ENCODE results near the gene G6PD.
"Not testable (repeated sequence)": the region's sequence is repeated elsewhere in the genome, so short reads cannot be mapped to it uniquely, and the experiment has no call there.

The G6PD gene

DNA sequence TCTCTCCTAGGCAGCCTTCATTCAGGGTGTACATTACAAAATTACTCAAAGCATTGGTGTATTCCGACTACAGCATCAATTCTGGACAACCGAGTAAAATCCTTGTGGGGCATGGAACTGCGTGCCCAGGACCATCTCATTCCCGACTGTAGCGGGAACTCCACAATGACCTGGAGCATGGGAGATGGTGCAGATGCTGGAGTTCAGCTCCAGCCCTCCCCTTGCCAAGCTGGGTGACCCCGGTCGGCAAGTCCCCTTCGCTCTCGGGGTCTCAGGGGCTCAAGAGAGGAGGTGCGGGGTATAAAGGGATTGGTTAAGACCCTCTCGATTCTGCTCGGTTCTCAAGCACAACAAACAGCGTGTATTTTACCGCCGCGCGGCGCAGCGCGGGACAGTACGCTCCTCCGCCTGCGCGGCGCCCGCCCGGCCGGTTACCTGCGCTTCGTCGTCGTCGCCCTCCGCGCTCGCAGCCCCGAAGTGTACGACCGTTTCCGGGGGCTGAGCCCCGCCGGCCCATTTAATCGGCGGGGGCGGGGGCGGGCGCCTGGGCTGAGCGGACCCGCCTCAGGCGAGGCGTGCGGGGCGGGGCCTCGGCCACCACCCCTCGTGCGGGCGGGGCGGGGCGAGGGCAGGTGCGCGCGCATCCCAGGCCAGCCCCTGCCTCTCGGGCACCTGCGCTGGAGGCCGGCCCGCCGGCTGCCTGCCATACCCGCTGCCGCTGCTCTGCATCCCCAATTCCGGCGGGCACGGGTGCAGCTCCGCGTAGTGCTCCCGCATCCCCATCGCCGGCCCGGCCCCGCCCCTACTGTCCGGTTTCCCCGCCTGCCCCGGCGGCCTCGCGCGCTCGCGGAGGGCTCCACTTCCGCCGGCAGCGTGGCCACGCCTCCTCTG, at the start of gene G6PD:
G6PD (minus strand) TSS at position 493 of the 891 bp plus-strand sequence. CDS start 691 bp downstream, outside the sequence.
- DNase-seq = peak; percentile 82

DNA sequence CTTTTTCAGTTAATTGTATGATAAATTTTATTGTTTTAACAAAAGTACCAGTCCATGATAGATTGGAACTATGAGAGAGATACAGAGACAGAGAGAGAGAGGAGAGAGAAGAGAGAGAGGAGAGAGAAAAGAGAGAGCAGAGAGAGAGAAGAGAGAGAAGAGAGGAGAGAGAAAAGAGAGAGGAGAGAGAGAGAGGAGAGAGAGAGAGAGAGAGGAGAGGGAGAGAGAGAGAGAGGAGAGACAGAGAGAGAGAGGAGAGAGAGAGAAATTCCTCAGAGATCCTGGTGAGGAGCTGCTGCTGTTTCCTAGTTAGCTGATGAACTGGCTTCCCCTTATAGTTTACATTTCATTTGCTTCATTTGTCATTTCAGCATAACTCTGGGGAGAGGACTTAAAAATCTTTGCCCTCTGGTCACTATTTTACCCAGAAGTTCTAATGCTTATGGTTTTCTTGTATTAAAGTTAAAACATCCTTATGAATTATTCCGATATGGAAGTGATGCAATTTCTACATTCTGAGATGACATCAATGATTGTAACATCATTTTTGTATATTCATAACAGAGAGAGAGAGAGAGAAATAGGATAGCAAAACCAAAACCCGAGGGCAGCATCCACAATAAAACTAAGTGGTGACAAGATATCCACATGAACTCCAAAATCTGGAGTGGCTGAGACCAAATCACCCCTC, 49.1 kb upstream of the G6PD start:
- DNase-seq = no peak

DNA sequence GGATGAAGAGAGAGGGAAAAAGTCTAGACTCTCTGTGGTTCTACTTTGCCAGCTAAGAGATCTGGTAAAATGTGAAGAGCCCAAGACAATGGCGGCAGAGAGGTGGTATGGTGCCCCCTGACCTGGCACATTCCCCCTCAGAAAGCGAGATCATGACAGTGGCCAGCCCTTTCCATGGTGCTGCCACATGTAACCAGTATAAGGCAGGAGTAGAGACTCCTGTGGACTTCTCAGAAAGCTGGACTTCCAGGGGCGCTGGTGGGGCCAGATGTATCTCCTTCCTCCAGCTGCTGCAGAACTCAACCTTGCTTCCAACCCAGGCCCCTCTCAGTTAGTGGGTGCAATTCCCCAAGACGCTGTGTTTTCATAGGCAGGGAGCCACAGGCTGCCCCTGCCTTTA, 47.8 kb upstream of the G6PD start:
- DNase-seq = no peak

DNA sequence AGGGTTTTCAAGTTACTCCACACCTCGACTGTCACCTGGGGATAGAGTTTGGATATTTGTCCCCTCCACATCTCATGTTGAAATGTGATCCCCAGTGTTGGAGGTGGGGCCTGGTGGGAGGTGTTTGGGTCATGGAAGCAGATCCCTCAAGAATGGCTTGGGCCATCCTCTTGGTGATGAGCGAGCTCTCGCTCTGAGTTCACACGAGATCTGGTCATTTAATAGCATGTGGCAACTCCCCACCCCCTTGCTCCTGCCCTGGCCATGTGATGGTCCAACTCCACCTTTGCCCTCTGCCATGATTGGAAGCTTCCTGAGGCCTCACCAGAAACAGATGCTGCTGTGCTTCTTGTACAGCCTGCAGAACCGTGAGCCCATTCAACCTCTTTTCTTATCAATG, 46.6 kb upstream of the G6PD start:
- no peak for DNase-seq

DNA sequence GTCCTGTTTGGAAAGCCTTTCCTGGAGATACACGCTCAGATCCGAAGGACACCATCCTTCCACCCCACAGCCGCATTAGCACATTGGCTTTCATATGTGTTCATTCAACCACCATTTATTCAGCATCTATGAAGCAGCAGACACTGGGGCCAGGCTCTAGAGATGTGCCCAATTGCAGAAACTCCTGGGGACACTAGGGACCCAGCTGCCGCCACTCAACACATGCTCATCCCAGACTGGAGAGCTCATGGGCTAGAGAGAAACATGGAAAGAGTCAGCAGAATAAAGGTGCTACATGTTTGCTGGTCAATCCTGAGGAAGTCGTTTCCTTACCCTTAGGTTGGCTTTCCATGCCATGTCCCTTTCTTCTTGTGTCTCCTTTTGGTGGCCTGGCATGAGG, 45.9 kb upstream of the G6PD start:
- no peak for DNase-seq

DNA sequence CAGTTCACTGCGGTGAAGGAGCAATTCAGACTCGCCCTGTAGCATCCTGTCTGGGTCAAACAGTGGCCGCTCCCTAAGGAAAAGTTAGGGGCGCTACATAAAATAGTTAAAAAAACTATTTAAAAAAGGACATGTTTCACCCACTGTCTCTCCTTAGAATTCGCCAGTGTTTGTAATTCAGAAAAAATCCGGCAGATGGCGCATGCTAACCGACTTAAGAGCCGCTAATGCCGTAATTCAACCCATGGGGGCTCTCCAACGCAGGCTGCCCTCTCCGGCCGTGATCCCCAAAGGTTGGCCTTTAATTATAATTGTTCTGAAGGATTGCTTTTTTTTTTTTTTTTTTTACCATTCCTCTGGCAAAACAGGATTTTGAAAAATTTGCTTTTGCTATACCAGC, 43.8 kb upstream of the G6PD start:
- not testable (repeated sequence) for DNase-seq

GRCh38 chrX:154584585-154585183, 38.0 kb upstream of the G6PD start, which contains the start of gene CTAG1A:
Gene CTAG1A (plus strand): TSS chrX:154585133. CDS start chrX:154585207, 74 bp downstream.
- not testable (repeated sequence) for DNase-seq

GRCh38 chrX:154582994-154583393, 36.3 kb upstream of the G6PD start:
- not testable (repeated sequence) for DNase-seq

DNA sequence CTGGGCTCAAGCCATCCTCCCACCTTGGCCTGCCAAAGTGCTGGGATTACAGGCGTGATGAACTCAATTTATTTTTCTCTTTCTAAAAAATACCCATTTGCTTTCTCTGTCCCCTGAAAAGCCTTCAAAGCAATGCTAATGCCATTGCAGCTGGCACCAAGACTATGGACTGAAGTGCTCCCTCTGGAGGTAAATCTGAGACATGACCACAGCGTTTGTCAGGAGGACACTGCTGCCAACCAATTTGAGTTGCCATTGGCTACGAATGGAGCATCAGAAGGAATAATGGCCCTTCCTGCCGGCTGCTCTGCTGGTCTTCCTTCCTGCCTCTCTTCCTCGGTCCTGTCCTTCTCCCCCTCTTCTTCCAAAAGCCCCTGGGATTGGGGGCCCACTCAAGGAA, 28.4 kb upstream of the G6PD start:
- not testable (repeated sequence) for DNase-seq

DNA sequence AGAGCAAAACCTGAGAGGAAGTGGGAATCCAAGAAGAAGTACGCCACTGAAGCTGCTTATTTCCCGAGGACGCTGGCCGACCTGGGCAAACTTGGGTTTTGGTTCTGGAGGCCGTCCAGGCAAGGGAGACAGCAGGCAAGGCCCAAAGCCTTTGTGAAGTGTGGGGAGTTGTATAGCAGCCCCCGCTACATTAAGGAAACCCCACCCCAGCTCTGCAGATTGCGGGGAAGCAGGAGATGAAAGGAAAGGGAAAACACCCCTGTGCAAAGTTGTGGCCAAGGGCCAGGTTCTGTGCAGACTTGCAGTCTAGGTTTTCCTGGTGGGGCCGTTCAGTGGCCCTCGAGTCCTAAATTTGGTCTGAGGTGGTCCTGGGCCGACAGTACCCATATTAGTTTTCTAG, 26.4 kb upstream of the G6PD start:
- DNase-seq = not testable (repeated sequence)

DNA sequence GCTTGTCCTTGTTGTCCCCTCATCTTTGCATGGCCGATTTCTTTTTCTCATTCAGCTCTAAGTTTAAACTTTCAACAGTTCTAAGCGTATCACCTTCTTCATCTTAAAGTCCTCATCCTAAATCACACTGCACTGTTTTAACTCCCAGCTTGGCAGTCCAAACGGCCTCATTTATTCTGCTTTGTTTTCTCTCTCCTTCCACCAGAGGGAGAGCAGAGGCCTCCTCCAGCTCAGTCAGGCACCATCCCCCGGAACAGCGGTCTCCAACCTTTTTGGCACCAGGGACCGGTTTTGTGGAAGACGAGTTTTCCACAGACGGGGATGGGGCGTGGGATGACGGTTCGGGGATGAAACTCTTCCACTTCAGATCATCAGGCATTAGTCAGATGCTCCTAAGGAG, 23.7 kb upstream of the G6PD start:
- DNase-seq = not testable (repeated sequence)

GRCh38 chrX:154562295-154562694, 15.6 kb upstream of the G6PD start:
- not testable (repeated sequence) for DNase-seq

GRCh38 chrX:154560326-154560725, 13.7 kb upstream of the G6PD start:
- not testable (repeated sequence) for DNase-seq

- DNase-seq = not testable (repeated sequence)
Observed at GRCh38 chrX:154558896-154559295, 12.2 kb upstream of the G6PD start.

- DNase-seq = not testable (repeated sequence)
Observed at GRCh38 chrX:154558060-154558690, 11.5 kb upstream of the G6PD start.

GRCh38 chrX:154552112-154552806, 5.6 kb upstream of the G6PD start:
- not testable (repeated sequence) for DNase-seq

DNA sequence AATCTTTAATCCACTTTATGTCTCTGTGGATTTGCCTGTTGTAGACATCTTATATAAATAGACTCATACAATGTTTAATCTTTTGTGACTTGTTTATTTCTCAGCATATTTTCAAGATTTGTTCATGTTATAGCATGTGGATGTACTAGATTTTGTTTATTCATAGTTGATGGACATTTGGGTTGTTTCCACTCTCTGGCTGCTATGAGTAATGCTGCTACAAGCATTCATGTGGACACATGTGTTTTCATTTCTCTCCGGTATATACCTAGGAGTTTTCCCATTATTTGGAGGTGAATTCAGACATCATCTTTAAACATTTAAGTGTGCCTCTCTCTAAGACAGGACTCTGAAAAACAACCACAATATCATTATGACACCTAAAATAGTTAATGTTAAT, 3.1 kb upstream of the G6PD start:
- DNase-seq = no peak

DNA sequence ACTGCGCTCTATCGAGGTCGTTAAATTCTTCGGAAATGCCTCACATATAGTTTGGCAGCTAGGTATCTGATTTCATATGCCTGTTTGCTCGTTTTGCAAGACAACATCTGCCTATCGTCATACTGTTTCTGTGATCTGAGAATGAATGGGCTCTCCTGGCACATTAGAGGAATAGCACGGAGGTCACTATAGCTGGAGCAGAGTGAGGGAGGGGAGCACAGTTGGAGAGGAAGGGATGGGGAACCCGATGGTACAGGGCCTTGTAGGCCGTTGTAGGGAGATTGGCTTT, 1.3 kb upstream of the G6PD start:
- DNase-seq = no peak

DNA sequence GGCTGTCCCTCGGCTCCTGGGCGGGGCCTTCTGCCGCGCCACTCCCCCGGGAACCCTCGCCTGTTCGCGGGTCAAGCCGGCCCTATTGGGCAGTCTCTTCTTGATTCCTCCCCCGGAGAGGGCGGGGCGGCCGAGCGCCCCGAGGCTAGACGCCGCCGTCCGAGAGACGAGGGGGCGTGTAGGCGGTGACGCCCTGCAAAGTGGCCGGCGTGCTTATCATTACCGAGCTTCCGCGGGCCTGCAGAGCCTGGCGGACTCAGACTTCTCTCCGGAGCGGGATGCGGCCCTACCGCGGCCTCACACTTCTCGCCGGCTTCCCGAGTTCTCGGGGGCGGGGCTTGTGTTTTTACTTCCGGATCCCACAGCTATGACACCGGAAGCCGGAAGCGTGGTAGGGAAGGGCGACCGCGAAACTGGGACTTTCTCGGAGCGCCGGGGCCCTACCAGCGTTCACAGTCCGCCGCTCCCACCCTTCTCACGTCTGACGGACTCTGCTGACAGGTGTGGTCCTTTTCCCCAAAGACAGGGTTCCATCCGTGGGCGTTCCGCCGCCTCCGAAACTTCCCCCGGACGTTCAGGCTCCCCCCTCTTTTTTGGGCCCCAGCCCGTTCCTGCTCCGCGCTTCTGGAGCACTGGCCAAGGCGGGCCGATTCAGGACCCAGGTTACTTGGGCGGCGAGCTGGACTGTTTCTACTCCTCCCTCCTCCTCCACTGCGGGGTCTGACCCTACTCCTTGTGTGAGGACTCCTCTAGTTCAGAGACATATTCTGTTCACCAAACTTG, 790 bp upstream of the G6PD start, which contains the start of gene IKBKG:
IKBKG (plus strand) TSS at position 376 of the 783 bp plus-strand sequence. CDS start 4,383 bp downstream, outside the sequence.
- DNase-seq = peak; percentile 92

DNA sequence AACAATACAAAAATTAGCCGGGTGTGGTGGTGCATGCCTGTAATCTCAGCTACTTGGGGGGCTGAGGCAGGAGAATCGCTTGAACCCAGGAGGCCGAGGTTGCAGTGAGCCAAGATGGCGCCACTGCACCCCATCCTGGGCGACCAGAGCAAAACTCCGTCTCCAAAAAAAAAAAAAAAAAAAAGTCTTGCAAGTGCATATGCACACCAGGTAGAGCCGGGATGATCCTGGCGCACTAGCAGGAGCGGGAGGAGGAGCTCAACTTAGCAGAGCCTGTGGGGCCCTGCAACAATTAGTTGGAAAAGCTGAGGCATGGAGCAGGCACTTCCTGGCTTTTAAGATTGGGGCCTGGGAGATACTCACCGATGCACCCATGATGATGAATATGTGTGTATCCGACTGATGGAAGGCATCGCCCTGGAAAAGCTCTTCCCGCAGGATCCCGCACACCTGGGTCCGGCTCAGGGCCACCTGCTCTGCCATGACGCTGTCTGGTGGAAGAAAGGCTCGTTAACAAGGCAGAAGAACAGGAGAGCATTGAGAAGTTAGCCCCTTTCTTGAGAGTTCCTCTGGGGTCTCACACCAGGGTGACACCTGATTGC, 872 bp downstream of the G6PD start:
- no peak for DNase-seq

All from activated CD4-positive, alpha-beta T cell treated with anti-CD3 and anti-CD28 coated beads for 48 hours (primary cell).